Upper lobe of left lung (tissue), 6 donors: Measurements from ENCODE around the gene CBX2. TPM values are rescaled to one million over a fixed set of nuclear protein-coding genes. Genes with fewer than 3 reads are reported as not detected.

ENCODE experiments used
- ATAC-seq, 2 donors: fragments of 200-7000 bp; cut with Tn5 transposase; one replicate each; pipeline ENCODE4 v1.9.1; 2022; ENCODE audit warnings: mild to moderate bottlenecking in 2 of 2, moderate library complexity in 2 of 2; ENCODE audit not compliant: low FRiP score in 2 of 2
- DNase-seq, 2 donors: peaks; one replicate each; pipeline ENCODE4 v3.0.0-alpha.2; 2019 to 2020
- H3K27ac ChIP-seq, 4 donors: fragments of 200-600 bp; sonication (generic); one replicate each; pipeline ENCODE4 v1.5.1; 2016 to 2019
- H3K27me3 ChIP-seq, 4 donors: fragments of 200-600 bp; sonication (generic); one replicate each; pipeline ENCODE4 v1.5.1; 2017 to 2019
- H3K36me3 ChIP-seq, 4 donors: fragments of 200-600 bp; sonication (generic); one replicate each; pipeline ENCODE4 v1.5.1; 2016 to 2019
- H3K4me1 ChIP-seq, 4 donors: fragments of 200-600 bp; sonication (generic); one replicate each; pipeline ENCODE4 v1.5.1; 2018 to 2019
- H3K4me3 ChIP-seq, 4 donors: fragments of 200-600 bp; sonication (generic); one replicate each; pipeline ENCODE4 v1.5.1; 2017 to 2019; ENCODE audit warnings: mild to moderate bottlenecking in 2 of 4, moderate library complexity in 1 of 4
- H3K9me3 ChIP-seq, 4 donors: fragments of 200-600 bp; sonication (generic); one replicate each; pipeline ENCODE4 v1.5.1; 2018 to 2019
- EP300 ChIP-seq, 4 donors: sonication (generic); formaldehyde crosslinking; IDR thresholded peaks; one replicate each; pipeline ENCODE4 v1.5.1; 2017; ENCODE audit warnings: antibody characterized with exemption in 4 of 4, control low read depth in 2 of 4
- POLR2A ChIP-seq, 4 donors: fragments of 450-650 bp; IDR thresholded peaks; one replicate each; pipeline ENCODE4 v1.5.1; 2016 to 2017; ENCODE audit warnings: antibody characterized with exemption in 4 of 4, mild to moderate bottlenecking in 2 of 4
- POLR2AphosphoS5 ChIP-seq, 2 donors: sonication (generic); formaldehyde crosslinking; IDR thresholded peaks; one replicate each; pipeline ENCODE4 v1.5.1; 2017; ENCODE audit warnings: antibody characterized with exemption in 2 of 2
- WGBS, 2 donors: methylation state at CpG; one replicate each; pipeline ENCODE4 v1.1.5; 2017 to 2018; 5-methylcytosine and 5-hydroxymethylcytosine counted together
- total RNA-seq, 6 donors: library from RNA; depleted of rRNA in 4 of 6; stranded (reverse); fragments of >200 nt in 4 of 6; gene quantifications; one replicate each; pipeline versions ENCODE4 v1.1.0 to v1.2.1, GENCODE V29; 2016 to 2021
- TF ChIP-seq, protein P1 (sequence below), 6 experiments: fragments of 450-650 bp in 4 of 6; fragments of 200-600 bp in 2 of 6; sonication (generic) in 2 of 6; IDR thresholded peaks; one replicate each; pipeline ENCODE4 v1.5.1; 2016 to 2019; ENCODE audit warnings: antibody characterized with exemption in 6 of 6
- donor health status: DM: no; HTN: no; CAD: no; lungs with moderate emphysema.
- donor health status: DM: no; HTN: yes; CAD: no; lungs with severe emphysema.

The CBX2 gene
- total RNA-seq, 6 donors from 2014 or later = 0.89 to 4.7 (median 1.5) TPM

GRCh38 chr17:79812353-79813258 is 34.7 kb downstream of the CBX2 start:
- ATAC-seq (no peak), DNase-seq (peak in 1 of 2 donors; percentile 77)
- Histone ChIP-seq H3K36me3 (no peaks in the 10 kb centered on the region), H3K27ac (no peak overlapping the region), H3K9me3 (peaks cover 0 to 4% (median 0%) of the 10 kb centered on the region in 4 donors), H3K27me3 (peaks cover 8 to 87% (median 72%) of the 10 kb centered on the region in 4 donors), H3K4me3 (peak overlapping the region in 3 of 4 donors; percentile 34 to 43 (median 38)), H3K4me1 (peaks cover 55 to 65% (median 59%) of the 10 kb centered on the region in 4 donors)
- WGBS, 2 donors = 5 to 6% methylated on average over 42 to 53 of the region's 72 CpGs
- TF ChIP-seq, protein P1, sequence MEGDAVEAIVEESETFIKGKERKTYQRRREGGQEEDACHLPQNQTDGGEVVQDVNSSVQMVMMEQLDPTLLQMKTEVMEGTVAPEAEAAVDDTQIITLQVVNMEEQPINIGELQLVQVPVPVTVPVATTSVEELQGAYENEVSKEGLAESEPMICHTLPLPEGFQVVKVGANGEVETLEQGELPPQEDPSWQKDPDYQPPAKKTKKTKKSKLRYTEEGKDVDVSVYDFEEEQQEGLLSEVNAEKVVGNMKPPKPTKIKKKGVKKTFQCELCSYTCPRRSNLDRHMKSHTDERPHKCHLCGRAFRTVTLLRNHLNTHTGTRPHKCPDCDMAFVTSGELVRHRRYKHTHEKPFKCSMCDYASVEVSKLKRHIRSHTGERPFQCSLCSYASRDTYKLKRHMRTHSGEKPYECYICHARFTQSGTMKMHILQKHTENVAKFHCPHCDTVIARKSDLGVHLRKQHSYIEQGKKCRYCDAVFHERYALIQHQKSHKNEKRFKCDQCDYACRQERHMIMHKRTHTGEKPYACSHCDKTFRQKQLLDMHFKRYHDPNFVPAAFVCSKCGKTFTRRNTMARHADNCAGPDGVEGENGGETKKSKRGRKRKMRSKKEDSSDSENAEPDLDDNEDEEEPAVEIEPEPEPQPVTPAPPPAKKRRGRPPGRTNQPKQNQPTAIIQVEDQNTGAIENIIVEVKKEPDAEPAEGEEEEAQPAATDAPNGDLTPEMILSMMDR (IDR thresholded peaks at IDR 0.05) = no peak
- TF ChIP-seq POLR2AphosphoS5 (IDR thresholded peaks at IDR 0.05) = no peak
- no peak for TF ChIP-seq EP300 (IDR thresholded peaks at IDR 0.05)
- no peak for TF ChIP-seq POLR2A (IDR thresholded peaks at IDR 0.05)

GRCh38 chr17:79813297-79814126 is 35.6 kb downstream of the CBX2 start:
- TF ChIP-seq, protein P1 (IDR thresholded peaks at IDR 0.05) = no peak
- TF ChIP-seq POLR2AphosphoS5 (IDR thresholded peaks at IDR 0.05) (no peak), POLR2A (IDR thresholded peaks at IDR 0.05) (no peak), EP300 (IDR thresholded peaks at IDR 0.05) (no peak)
- H3K27me3 ChIP-seq = peaks cover 8 to 78% (median 63%) of the 10 kb centered on the region in 4 donors
- H3K36me3 ChIP-seq = no peaks in the 10 kb centered on the region
- ATAC-seq (no peak), DNase-seq (peak in 1 of 2 donors; percentile 80)
- 6 to 19% methylated on average over 3 to 4 of the region's 89 CpGs for WGBS, 2 donors
- peaks cover 0 to 4% (median 0%) of the 10 kb centered on the region in 4 donors for H3K9me3 ChIP-seq
- H3K4me3 ChIP-seq = peak overlapping the region in 3 of 4 donors; percentile 34 to 43 (median 38)
- peaks cover 55 to 65% (median 59%) of the 10 kb centered on the region in 4 donors for H3K4me1 ChIP-seq
- no peak overlapping the region for H3K27ac ChIP-seq

DNA sequence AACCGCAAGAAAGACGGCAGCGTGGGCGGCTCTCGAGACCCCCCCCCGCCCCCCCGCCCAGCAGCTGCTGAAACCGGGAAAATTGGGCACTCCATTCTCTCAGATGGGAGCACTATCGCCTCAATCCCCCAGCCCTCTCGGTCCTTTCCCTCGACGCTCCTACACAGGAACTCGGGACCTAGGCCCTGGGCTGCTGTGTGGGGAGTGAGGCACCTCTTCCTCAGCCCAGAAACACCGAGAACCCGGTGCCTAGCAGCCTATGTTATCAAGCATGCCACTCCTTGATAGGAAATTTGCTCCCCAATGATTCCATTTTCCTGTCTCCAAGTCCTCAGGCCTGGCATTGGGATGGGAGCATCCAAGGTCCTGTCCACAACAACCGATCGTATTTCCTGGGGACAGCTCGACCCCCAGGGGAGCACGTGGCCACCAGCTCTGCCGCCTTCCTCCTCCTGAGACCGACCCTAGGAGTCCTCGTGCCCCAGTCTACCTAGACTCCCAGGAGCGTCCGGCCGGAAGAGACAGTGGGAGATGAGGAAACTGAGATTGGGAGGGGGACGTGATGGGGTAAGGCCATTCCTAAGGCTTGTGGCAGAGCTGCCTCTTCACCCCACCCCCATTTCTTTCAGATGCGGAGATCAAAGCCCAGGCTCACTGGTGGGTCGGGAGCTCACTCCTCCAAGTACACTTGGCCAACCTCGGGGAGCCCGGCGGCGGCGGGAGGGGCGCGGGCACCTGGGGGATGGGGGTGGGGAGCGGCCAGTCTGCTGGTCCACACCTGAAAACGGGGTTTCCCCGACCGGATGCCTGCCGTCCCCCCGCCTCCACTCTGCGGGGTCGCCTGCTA is 36.4 kb downstream of the CBX2 start:
- 14 to 23% methylated on average over 19 to 35 of the region's 43 CpGs for WGBS, 2 donors
- TF ChIP-seq POLR2AphosphoS5 (IDR thresholded peaks at IDR 0.05) (no peak), EP300 (IDR thresholded peaks at IDR 0.05) (no peak), POLR2A (IDR thresholded peaks at IDR 0.05) (no peak)
- TF ChIP-seq, protein P1 (IDR thresholded peaks at IDR 0.05) = no peak
- ATAC-seq (no peak), DNase-seq (peak in 1 of 2 donors; percentile 25)
- H3K27me3 ChIP-seq = peaks cover 8 to 70% (median 56%) of the 10 kb centered on the region in 4 donors
- peaks cover 55 to 65% (median 57%) of the 10 kb centered on the region in 4 donors for H3K4me1 ChIP-seq
- peaks cover 0 to 4% (median 0%) of the 10 kb centered on the region in 4 donors for H3K9me3 ChIP-seq
- peak overlapping the region in 3 of 4 donors; percentile 16 to 38 (median 36) for H3K4me3 ChIP-seq
- peak overlapping the region in 1 of 4 donors; percentile 27 for H3K27ac ChIP-seq
- H3K36me3 ChIP-seq = no peaks in the 10 kb centered on the region
